ENCODE measurements around the gene DIP2C.
"Not testable (repeated sequence)": the region's sequence is repeated elsewhere in the genome, so short reads cannot be mapped to it uniquely, and the experiment has no call there.

DIP2C gene

GRCh38 chr10:526651-527312 is 162.7 kb downstream of the DIP2C start:
- no peak for FAIRE-seq

- no peak for FAIRE-seq
Measured at GRCh38 chr10:525565-526315, 163.7 kb downstream of the DIP2C start.

GRCh38 chr10:523925-524324 is 165.5 kb downstream of the DIP2C start:
- no peak for FAIRE-seq

- no peak for FAIRE-seq
Measured at GRCh38 chr10:522350-522749, 167.1 kb downstream of the DIP2C start.

GRCh38 chr10:521261-522250 is 167.9 kb downstream of the DIP2C start:
- no peak for FAIRE-seq

GRCh38 chr10:520402-520787 is 169.1 kb downstream of the DIP2C start:
- no peak for FAIRE-seq

GRCh38 chr10:519716-520401 is 169.6 kb downstream of the DIP2C start:
- no peak for FAIRE-seq

GRCh38 chr10:519055-519715 is 170.3 kb downstream of the DIP2C start:
- FAIRE-seq = no peak

GRCh38 chr10:517872-518475 is 171.5 kb downstream of the DIP2C start:
- FAIRE-seq = no peak

GRCh38 chr10:517241-517830 is 172.1 kb downstream of the DIP2C start:
- FAIRE-seq = no peak

- no peak for FAIRE-seq
Measured at GRCh38 chr10:516764-517163, 172.7 kb downstream of the DIP2C start.

- no peak for FAIRE-seq
Measured at GRCh38 chr10:515674-516073, 173.8 kb downstream of the DIP2C start.

- no peak for FAIRE-seq
Measured at GRCh38 chr10:514137-514671, 175.3 kb downstream of the DIP2C start.

GRCh38 chr10:513393-513792 is 176.1 kb downstream of the DIP2C start:
- no peak for FAIRE-seq

- not testable (repeated sequence) for FAIRE-seq
Measured at GRCh38 chr10:512661-513060, 176.8 kb downstream of the DIP2C start.

- no peak for FAIRE-seq
Measured at GRCh38 chr10:511849-512191, 177.6 kb downstream of the DIP2C start.

- no peak for FAIRE-seq
Measured at GRCh38 chr10:511101-511848, 178.2 kb downstream of the DIP2C start.

- no peak for FAIRE-seq
Measured at GRCh38 chr10:510415-510881, 179.0 kb downstream of the DIP2C start.

GRCh38 chr10:509361-510102 is 179.9 kb downstream of the DIP2C start:
- no peak for FAIRE-seq

Measured in colon (tissue), 2 donors.